SK-N-SH treated with all-trans-retinoic acid at 6 μM for 48 hours (cell line): ENCODE data around the gene GMEB2.

ENCODE experiments used
- ATAC-seq: fragments of 200-7000 bp; cut with Tn5 transposase; 3 replicates; pipeline ENCODE4 v1.9.1; 2020; ENCODE audit warnings: mild to moderate bottlenecking, moderate library complexity
- ARNTL ChIP-seq: fragments of 450-650 bp; formaldehyde crosslinking; IDR thresholded peaks from 2 replicates; pipeline ENCODE4 v1.5.0; 2020; ENCODE audit warnings: low read depth, mild to moderate bottlenecking, moderate library complexity, borderline replicate concordance
- BACH2 ChIP-seq: fragments of 250-450 bp; sonication (Bioruptor Pico); IDR thresholded peaks from 2 replicates; pipeline ENCODE4 v1.9.0; 2021; ENCODE audit warnings: mild to moderate bottlenecking, borderline replicate concordance
- CSDC2 ChIP-seq: fragments of 250-450 bp; sonication (Bioruptor Pico); IDR thresholded peaks from 2 replicates; pipeline ENCODE4 v1.5.0; 2020; ENCODE audit warnings: mild to moderate bottlenecking, moderate library complexity
- CSRNP3 ChIP-seq: fragments of 250-450 bp; sonication (Bioruptor Pico); IDR thresholded peaks from 2 replicates; pipeline ENCODE4 v1.5.1; 2021; ENCODE audit warnings: mild to moderate bottlenecking, moderate library complexity
- ESRRG ChIP-seq: fragments of 250-450 bp; sonication (Bioruptor Pico); IDR thresholded peaks from 2 replicates; pipeline ENCODE4 v1.6.1; 2021; ENCODE audit warnings: mild to moderate bottlenecking
- GLIS3 ChIP-seq: fragments of 250-450 bp; sonication (Bioruptor Pico); IDR thresholded peaks from 2 replicates; pipeline ENCODE4 v1.5.0; 2020; ENCODE audit warnings: mild to moderate bottlenecking, moderate library complexity
- ISL1 ChIP-seq: fragments of 250-450 bp; sonication (Bioruptor Pico); IDR thresholded peaks from 2 replicates; pipeline ENCODE4 v2.1.2; 2022; ENCODE audit warnings: mild to moderate bottlenecking, moderate library complexity
- OSR1 ChIP-seq: fragments of 250-450 bp; sonication (Bioruptor Pico); IDR thresholded peaks from 2 replicates; pipeline ENCODE4 v1.8.0; 2022; ENCODE audit warnings: moderate library complexity, mild to moderate bottlenecking, inconsistent platforms
- POU6F1 ChIP-seq: fragments of 250-450 bp; sonication (Bioruptor Pico); IDR thresholded peaks from 2 replicates; pipeline ENCODE4 v1.8.0; 2021; ENCODE audit warnings: low read depth, mild to moderate bottlenecking, moderate library complexity, borderline replicate concordance
- RARB ChIP-seq: fragments of 250-450 bp; sonication (Bioruptor Pico); IDR thresholded peaks from 2 replicates; pipeline ENCODE4 v1.8.0; 2021; ENCODE audit warnings: mild to moderate bottlenecking, moderate library complexity
- SNAI2 ChIP-seq: fragments of 250-450 bp; sonication (Bioruptor Pico); IDR thresholded peaks from 2 replicates; pipeline ENCODE4 v1.5.0; 2020; ENCODE audit warnings: mild to moderate bottlenecking, moderate library complexity
- TCF4 ChIP-seq: fragments of 250-450 bp; sonication (Bioruptor Pico); IDR thresholded peaks from 2 replicates; pipeline ENCODE4 v1.8.0; 2021; ENCODE audit warnings: mild to moderate bottlenecking, moderate library complexity, borderline replicate concordance
- TOX ChIP-seq: fragments of 250-450 bp; sonication (Bioruptor Pico); IDR thresholded peaks from 2 replicates; pipeline ENCODE4 v1.8.0; 2021; ENCODE audit warnings: mild to moderate bottlenecking, moderate library complexity, borderline replicate concordance
- ZC3H10 ChIP-seq: fragments of 250-450 bp; sonication (Bioruptor Pico); IDR thresholded peaks from 2 replicates; pipeline ENCODE4 v1.5.1; 2021; ENCODE audit warnings: mild to moderate bottlenecking, moderate library complexity
- ZFP30 ChIP-seq: fragments of 450-650 bp; formaldehyde crosslinking; IDR thresholded peaks from 2 replicates; pipeline ENCODE4 v1.5.0; 2022; ENCODE audit warnings: mild to moderate bottlenecking, moderate library complexity
- ZNF565 ChIP-seq: fragments of 450-650 bp; formaldehyde crosslinking; conservative IDR thresholded peaks from 2 replicates; pipeline ENCODE4 v1.5.0; 2020; ENCODE audit warnings: low read depth, mild to moderate bottlenecking, moderate library complexity
- ZNF70 ChIP-seq: fragments of 450-650 bp; formaldehyde crosslinking; IDR thresholded peaks from 2 replicates; pipeline ENCODE4 v1.5.0; 2020; ENCODE audit warnings: mild to moderate bottlenecking, moderate library complexity
- TF ChIP-seq, protein P1 (sequence below): fragments of 250-450 bp; sonication (Bioruptor Pico); IDR thresholded peaks from 2 replicates; pipeline ENCODE4 v1.5.0; 2020; ENCODE audit warnings: mild to moderate bottlenecking, moderate library complexity
- TF ChIP-seq, protein P2 (sequence below): fragments of 250-450 bp; sonication (Bioruptor Pico); IDR thresholded peaks from 2 replicates; pipeline ENCODE4 v1.8.0; 2020; ENCODE audit warnings: mild to moderate bottlenecking, moderate library complexity, borderline replicate concordance
- TF ChIP-seq, protein P3 (sequence below): fragments of 250-450 bp; sonication (Bioruptor Pico); IDR thresholded peaks from 2 replicates; pipeline ENCODE4 v1.5.1; 2020; ENCODE audit warnings: low read depth, mild to moderate bottlenecking, moderate library complexity

The GMEB2 gene

DNA sequence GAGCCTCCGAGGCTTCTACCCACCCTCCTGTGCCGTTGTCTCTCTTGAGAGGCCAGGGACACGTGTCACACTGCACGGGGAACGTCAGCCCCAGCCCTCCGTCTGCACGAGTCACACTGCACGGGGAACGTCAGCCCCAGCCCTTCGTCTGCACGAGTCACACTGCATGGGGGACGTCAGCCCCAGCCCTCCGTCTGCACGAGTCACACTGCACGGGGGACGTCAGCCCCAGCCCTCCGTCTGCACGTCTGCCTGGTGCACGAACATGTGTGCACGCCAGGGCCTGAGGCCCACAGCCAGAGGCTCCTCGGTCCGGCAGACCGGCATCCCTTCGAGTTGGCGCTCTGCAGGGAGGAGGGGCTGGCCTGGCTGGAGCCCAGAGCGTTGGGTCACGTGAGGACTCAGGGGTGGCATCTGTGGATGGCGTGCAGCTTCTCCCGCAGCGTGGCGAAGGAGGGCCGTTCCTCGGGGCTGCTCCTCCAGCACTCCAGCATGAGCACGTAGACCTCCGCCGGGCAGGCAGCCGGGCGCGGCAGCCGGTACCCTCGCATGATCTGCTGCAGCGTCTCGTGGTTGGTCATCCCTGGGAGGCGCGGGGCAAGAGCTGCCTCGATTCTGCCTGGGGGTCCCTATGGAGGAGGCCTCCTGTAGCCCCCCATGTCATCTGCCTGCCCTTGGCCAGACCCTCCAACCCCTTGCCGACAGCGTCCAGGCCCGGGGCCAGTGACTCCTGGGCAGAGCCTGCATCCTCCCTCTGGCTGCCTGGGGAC, 86.3 kb downstream of the GMEB2 start:
- TF ChIP-seq CSDC2 (CRISPR knock-in tag) (no peak), TCF4 (no peak), OSR1 (CRISPR knock-in tag) (no peak), TOX (CRISPR knock-in tag) (no peak), GLIS3 (CRISPR knock-in tag) (no peak), ESRRG (CRISPR knock-in tag) (no peak), POU6F1 (CRISPR knock-in tag) (no peak), SNAI2 (CRISPR knock-in tag) (no peak), ZC3H10 (no peak)
- ATAC-seq, result no peak

GRCh38 chr20:63539441-63540370, 87.2 kb downstream of the GMEB2 start:
- no peak for ATAC-seq
- TF ChIP-seq ZC3H10 (no peak), SNAI2 (CRISPR knock-in tag) (no peak), ISL1 (CRISPR knock-in tag) (no peak), BACH2 (CRISPR knock-in tag) (no peak), ZFP30 (no peak), POU6F1 (CRISPR knock-in tag) (no peak), TCF4 (no peak), GLIS3 (CRISPR knock-in tag) (no peak), RARB (CRISPR knock-in tag) (no peak), ESRRG (CRISPR knock-in tag) (no peak), ARNTL (CRISPR knock-in tag) (no peak), ZNF565 (CRISPR knock-in tag) (no peak), CSDC2 (CRISPR knock-in tag) (no peak), TOX (CRISPR knock-in tag) (no peak), CSRNP3 (no peak), ZNF70 (CRISPR knock-in tag) (no peak)
- TF ChIP-seq, protein P1, sequence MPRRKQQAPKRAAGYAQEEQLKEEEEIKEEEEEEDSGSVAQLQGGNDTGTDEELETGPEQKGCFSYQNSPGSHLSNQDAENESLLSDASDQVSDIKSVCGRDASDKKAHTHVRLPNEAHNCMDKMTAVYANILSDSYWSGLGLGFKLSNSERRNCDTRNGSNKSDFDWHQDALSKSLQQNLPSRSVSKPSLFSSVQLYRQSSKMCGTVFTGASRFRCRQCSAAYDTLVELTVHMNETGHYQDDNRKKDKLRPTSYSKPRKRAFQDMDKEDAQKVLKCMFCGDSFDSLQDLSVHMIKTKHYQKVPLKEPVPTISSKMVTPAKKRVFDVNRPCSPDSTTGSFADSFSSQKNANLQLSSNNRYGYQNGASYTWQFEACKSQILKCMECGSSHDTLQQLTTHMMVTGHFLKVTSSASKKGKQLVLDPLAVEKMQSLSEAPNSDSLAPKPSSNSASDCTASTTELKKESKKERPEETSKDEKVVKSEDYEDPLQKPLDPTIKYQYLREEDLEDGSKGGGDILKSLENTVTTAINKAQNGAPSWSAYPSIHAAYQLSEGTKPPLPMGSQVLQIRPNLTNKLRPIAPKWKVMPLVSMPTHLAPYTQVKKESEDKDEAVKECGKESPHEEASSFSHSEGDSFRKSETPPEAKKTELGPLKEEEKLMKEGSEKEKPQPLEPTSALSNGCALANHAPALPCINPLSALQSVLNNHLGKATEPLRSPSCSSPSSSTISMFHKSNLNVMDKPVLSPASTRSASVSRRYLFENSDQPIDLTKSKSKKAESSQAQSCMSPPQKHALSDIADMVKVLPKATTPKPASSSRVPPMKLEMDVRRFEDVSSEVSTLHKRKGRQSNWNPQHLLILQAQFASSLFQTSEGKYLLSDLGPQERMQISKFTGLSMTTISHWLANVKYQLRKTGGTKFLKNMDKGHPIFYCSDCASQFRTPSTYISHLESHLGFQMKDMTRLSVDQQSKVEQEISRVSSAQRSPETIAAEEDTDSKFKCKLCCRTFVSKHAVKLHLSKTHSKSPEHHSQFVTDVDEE (CRISPR knock-in tag), result no peak
- TF ChIP-seq, protein P2, sequence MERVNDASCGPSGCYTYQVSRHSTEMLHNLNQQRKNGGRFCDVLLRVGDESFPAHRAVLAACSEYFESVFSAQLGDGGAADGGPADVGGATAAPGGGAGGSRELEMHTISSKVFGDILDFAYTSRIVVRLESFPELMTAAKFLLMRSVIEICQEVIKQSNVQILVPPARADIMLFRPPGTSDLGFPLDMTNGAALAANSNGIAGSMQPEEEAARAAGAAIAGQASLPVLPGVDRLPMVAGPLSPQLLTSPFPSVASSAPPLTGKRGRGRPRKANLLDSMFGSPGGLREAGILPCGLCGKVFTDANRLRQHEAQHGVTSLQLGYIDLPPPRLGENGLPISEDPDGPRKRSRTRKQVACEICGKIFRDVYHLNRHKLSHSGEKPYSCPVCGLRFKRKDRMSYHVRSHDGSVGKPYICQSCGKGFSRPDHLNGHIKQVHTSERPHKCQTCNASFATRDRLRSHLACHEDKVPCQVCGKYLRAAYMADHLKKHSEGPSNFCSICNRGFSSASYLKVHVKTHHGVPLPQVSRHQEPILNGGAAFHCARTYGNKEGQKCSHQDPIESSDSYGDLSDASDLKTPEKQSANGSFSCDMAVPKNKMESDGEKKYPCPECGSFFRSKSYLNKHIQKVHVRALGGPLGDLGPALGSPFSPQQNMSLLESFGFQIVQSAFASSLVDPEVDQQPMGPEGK (CRISPR knock-in tag), result no peak
- TF ChIP-seq, protein P3, sequence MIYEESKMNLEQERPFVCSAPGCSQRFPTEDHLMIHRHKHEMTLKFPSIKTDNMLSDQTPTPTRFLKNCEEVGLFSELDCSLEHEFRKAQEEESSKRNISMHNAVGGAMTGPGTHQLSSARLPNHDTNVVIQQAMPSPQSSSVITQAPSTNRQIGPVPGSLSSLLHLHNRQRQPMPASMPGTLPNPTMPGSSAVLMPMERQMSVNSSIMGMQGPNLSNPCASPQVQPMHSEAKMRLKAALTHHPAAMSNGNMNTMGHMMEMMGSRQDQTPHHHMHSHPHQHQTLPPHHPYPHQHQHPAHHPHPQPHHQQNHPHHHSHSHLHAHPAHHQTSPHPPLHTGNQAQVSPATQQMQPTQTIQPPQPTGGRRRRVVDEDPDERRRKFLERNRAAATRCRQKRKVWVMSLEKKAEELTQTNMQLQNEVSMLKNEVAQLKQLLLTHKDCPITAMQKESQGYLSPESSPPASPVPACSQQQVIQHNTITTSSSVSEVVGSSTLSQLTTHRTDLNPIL (CRISPR knock-in tag), result no peak
